HEK293 (cell line): Measurements from ENCODE around the gene UTP11.

ENCODE experiments used
- CTCF ChIA-PET: fragments of 350-600 bp; formaldehyde crosslinking; extraction: SDS; loops from one replicate; lab custom pipeline; 2021; ENCODE audit warnings: antibody characterized with exemption; lab: Yijun Ruan, JAX
- POLR2A ChIA-PET: fragments of 300-600 bp; formaldehyde crosslinking; extraction: SDS; loops from one replicate; lab custom pipeline; 2020; ENCODE audit warnings: antibody characterized with exemption, inconsistent platforms; lab: Yijun Ruan, JAX
- H3K27ac ChIP-seq: fragments of 200-500 bp; sonication (Bioruptor generic); 2 replicates; pipeline ENCODE4 v1.5.1; 2014; ENCODE audit warnings: low read depth, low read length, control low read depth, inconsistent platforms; ENCODE audit errors: extremely low read depth
- H3K36me3 ChIP-seq, 2 experiments: fragments of 200-500 bp in 1 of 2; sonication (Bioruptor generic) in 1 of 2; 1 replicate in 1 of 2; 2 replicates in 1 of 2; pipeline ENCODE4 v1.5.1; 2014 to 2017; ENCODE audit warnings: inconsistent platforms in 2 of 2, low read length in 2 of 2; ENCODE audit not compliant: control insufficient read depth in 2 of 2, insufficient read depth in 1 of 2
- H3K4me1 ChIP-seq: fragments of 200-500 bp; sonication (Bioruptor generic); 2 replicates; pipeline ENCODE4 v1.5.1; 2014; ENCODE audit warnings: mild to moderate bottlenecking, low read length, inconsistent platforms; ENCODE audit not compliant: control insufficient read depth, insufficient read depth
- H3K4me3 ChIP-seq: 2 replicates; pipeline ENCODE4 v1.5.1; 2011; ENCODE audit warnings: low read depth, mild to moderate bottlenecking, control low read depth, low read length, moderate library complexity
- H3K9me3 ChIP-seq: fragments of 200-500 bp; sonication (Bioruptor generic); 2 replicates; pipeline ENCODE4 v1.5.1; 2014; ENCODE audit warnings: low read depth, low read length, inconsistent platforms; ENCODE audit not compliant: control insufficient read depth, insufficient read depth
- KLF16 ChIP-seq: fragments of 450-650 bp; formaldehyde crosslinking; IDR thresholded peaks from 2 replicates; pipeline ENCODE4 v1.5.1; 2017; ENCODE audit warnings: missing biosample characterization, missing genetic modification characterization
- MEIS1 ChIP-seq: sonication (generic); formaldehyde crosslinking; IDR thresholded peaks from 2 replicates; pipeline ENCODE4 v1.8.1; 2022; ENCODE audit warnings: missing genetic modification reagents, mild to moderate bottlenecking, borderline replicate concordance
- OVOL3 ChIP-seq: fragments of 450-650 bp; formaldehyde crosslinking; IDR thresholded peaks from 2 replicates; pipeline ENCODE4 v1.5.1; 2016; ENCODE audit warnings: missing biosample characterization, missing genetic modification characterization
- SCRT1 ChIP-seq: fragments of 450-650 bp; formaldehyde crosslinking; IDR thresholded peaks from 2 replicates; pipeline ENCODE4 v1.5.1; 2016; ENCODE audit warnings: missing biosample characterization, missing genetic modification characterization, borderline replicate concordance
- SCRT2 ChIP-seq: fragments of 450-650 bp; formaldehyde crosslinking; IDR thresholded peaks from 2 replicates; pipeline ENCODE4 v1.5.1; 2016; ENCODE audit warnings: missing biosample characterization, missing genetic modification characterization
- TRIM28 ChIP-seq: IDR thresholded peaks from 2 replicates; pipeline ENCODE4 v1.6.1; 2011; ENCODE audit warnings: low read length, control low read depth, borderline replicate concordance
- YY2 ChIP-seq: fragments of 450-650 bp; formaldehyde crosslinking; IDR thresholded peaks from 2 replicates; pipeline ENCODE4 v1.5.1; 2016; ENCODE audit warnings: missing biosample characterization, missing genetic modification characterization
- ZFHX2 ChIP-seq: fragments of 450-650 bp; formaldehyde crosslinking; conservative IDR thresholded peaks from 2 replicates; pipeline ENCODE4 v1.5.1; 2016; ENCODE audit warnings: missing biosample characterization, missing genetic modification characterization
- ZNF114 ChIP-seq: fragments of 450-650 bp; formaldehyde crosslinking; IDR thresholded peaks from 2 replicates; pipeline ENCODE4 v1.5.0; 2017; ENCODE audit warnings: missing biosample characterization, missing genetic modification characterization
- ZNF19 ChIP-seq: fragments of 450-650 bp; formaldehyde crosslinking; IDR thresholded peaks from 2 replicates; pipeline ENCODE4; 2016; ENCODE audit warnings: missing biosample characterization, missing genetic modification characterization, low read depth
- ZNF211 ChIP-seq: fragments of 450-650 bp; formaldehyde crosslinking; IDR thresholded peaks from 2 replicates; pipeline ENCODE4 v1.5.1; 2016; ENCODE audit warnings: low read depth, missing biosample characterization, missing genetic modification characterization
- ZNF221 ChIP-seq: fragments of 450-650 bp; formaldehyde crosslinking; IDR thresholded peaks from 2 replicates; pipeline ENCODE4 v1.5.1; 2017; ENCODE audit warnings: missing biosample characterization, missing genetic modification characterization, borderline replicate concordance
- ZNF416 ChIP-seq: fragments of 450-650 bp; formaldehyde crosslinking; IDR thresholded peaks from 2 replicates; pipeline ENCODE4 v1.5.1; 2016; ENCODE audit warnings: missing biosample characterization, missing genetic modification characterization
- ZNF473 ChIP-seq: fragments of 450-650 bp; formaldehyde crosslinking; IDR thresholded peaks from 2 replicates; pipeline ENCODE4 v1.5.1; 2017; ENCODE audit warnings: missing biosample characterization, missing genetic modification characterization
- ZNF510 ChIP-seq: fragments of 450-650 bp; formaldehyde crosslinking; IDR thresholded peaks from 2 replicates; pipeline ENCODE4 v1.5.1; 2018; ENCODE audit warnings: mild to moderate bottlenecking, missing genetic modification characterization, missing biosample characterization; ENCODE audit not compliant: insufficient replicate concordance
- ZNF549 ChIP-seq: fragments of 450-650 bp; IDR thresholded peaks from 2 replicates; pipeline ENCODE4 v1.5.1; 2018; ENCODE audit warnings: missing biosample characterization, missing genetic modification characterization, mild to moderate bottlenecking, inconsistent platforms, moderate library complexity
- ZNF600 ChIP-seq: fragments of 450-650 bp; formaldehyde crosslinking; IDR thresholded peaks from 2 replicates; pipeline ENCODE4 v1.5.1; 2016; ENCODE audit warnings: missing biosample characterization, missing genetic modification characterization
- ZNF623 ChIP-seq: fragments of 450-650 bp; formaldehyde crosslinking; IDR thresholded peaks from 2 replicates; pipeline ENCODE4 v1.5.1; 2016; ENCODE audit warnings: missing biosample characterization, missing genetic modification characterization
- ZNF768 ChIP-seq: fragments of 450-650 bp; formaldehyde crosslinking; IDR thresholded peaks from 2 replicates; pipeline ENCODE4 v1.5.1; 2018; ENCODE audit warnings: missing biosample characterization, mild to moderate bottlenecking, missing genetic modification characterization
- ZNF837 ChIP-seq: fragments of 450-650 bp; formaldehyde crosslinking; IDR thresholded peaks from 2 replicates; pipeline ENCODE4 v1.5.1; 2016; ENCODE audit warnings: missing biosample characterization, missing genetic modification characterization
- TF ChIP-seq, protein P1 (sequence below): fragments of 450-650 bp; formaldehyde crosslinking; IDR thresholded peaks from 2 replicates; pipeline ENCODE4 v1.5.1; 2016; ENCODE audit warnings: missing biosample characterization, missing genetic modification characterization
- TF ChIP-seq, protein P2 (sequence below): fragments of 450-650 bp; formaldehyde crosslinking; IDR thresholded peaks from 2 replicates; pipeline ENCODE4 v1.5.1; 2016; ENCODE audit warnings: missing biosample characterization, missing genetic modification characterization
- TF ChIP-seq, protein P3 (sequence below): fragments of 450-650 bp; formaldehyde crosslinking; optimal IDR thresholded peaks from 2 replicates; pipeline ENCODE3; 2016; ENCODE audit warnings: missing biosample characterization, mild to moderate bottlenecking, missing genetic modification characterization
- TF ChIP-seq, protein P4 (sequence below): fragments of 450-650 bp; formaldehyde crosslinking; IDR thresholded peaks from 2 replicates; pipeline ENCODE4 v1.5.1; 2017; ENCODE audit warnings: missing biosample characterization, missing genetic modification characterization
- TF ChIP-seq, protein P5 (sequence below): fragments of 450-650 bp; formaldehyde crosslinking; IDR thresholded peaks from 2 replicates; pipeline ENCODE4 v1.5.1; 2016; ENCODE audit warnings: missing biosample characterization, missing genetic modification characterization, borderline replicate concordance

Gene UTP11

DNA sequence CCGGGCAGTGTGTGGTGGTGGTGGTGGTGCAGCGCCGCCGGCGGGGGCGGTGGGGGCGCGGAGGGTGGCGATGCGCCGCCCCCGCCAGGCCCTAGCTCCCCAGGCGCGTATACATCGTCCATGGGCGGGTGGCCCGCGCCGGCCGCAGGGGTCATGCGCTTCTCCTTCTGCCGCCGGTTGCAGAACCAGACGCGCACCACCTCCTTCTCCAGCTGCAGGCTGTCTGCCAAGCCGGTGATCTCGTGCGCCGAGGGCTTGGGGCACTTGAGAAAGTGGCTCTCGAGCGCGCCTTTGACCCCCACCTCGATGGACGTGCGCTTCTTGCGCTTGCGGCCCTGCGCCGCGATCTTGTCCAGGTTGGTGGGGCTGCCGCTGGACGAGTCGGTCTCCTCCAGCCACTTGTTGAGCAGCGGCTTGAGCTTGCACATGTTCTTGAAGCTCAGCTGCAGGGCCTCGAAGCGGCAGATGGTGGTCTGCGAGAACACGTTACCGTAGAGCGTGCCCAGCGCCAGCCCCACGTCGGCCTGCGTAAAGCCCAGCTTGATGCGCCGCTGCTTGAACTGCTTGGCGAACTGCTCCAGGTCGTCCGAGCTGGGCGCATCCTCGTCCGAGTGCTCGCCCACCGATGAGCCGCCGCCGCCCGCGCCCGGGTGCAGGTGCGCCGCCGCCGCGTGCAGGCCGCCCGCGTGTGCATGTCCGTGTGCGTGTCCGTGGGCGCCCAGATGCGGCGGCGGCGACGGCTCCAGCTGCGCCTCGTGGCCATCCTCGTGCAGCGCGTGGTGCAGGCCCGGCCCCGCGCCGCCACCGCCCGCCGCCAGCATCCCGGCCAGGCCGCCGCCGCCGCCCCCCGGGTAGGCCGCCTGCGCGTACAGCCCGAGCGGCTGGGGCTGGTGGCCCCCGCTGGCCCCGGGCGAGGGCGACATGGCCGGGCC is 33.1 kb downstream of the UTP11 start:
- Histone ChIP-seq H3K36me3 (no peaks in the 10 kb centered on the region), H3K9me3 (no peaks in the 10 kb centered on the region), H3K27ac (no peak overlapping the region; the same call in 1 of the 2 replicates), H3K4me3 (peak overlapping the region; percentile 15), H3K4me1 (no peaks in the 10 kb centered on the region)
- CTCF ChIA-PET: no interaction called here
- POLR2A ChIA-PET: no interaction called here
- TF ChIP-seq ZNF510 (no peak), YY2 (tag by site-specific recombination) (no peak), KLF16 (tag by site-specific recombination) (no peak), ZNF211 (tag by site-specific recombination) (no peak), ZFHX2 (tag by site-specific recombination) (peak; percentile 64), ZNF221 (tag by site-specific recombination) (no peak), ZNF19 (no peak), MEIS1 (no peak), SCRT2 (tag by site-specific recombination) (peak; percentile 92), TRIM28 (no peak), ZNF416 (tag by site-specific recombination) (no peak), ZNF549 (no peak), OVOL3 (tag by site-specific recombination) (no peak), ZNF768 (tag by site-specific recombination) (no peak), ZNF623 (tag by site-specific recombination) (no peak), SCRT1 (tag by site-specific recombination) (peak; percentile 84), ZNF473 (tag by site-specific recombination) (no peak), ZNF837 (tag by site-specific recombination) (no peak), ZNF114 (tag by site-specific recombination) (no peak), ZNF600 (tag by site-specific recombination) (no peak)
- TF ChIP-seq, protein P1, sequence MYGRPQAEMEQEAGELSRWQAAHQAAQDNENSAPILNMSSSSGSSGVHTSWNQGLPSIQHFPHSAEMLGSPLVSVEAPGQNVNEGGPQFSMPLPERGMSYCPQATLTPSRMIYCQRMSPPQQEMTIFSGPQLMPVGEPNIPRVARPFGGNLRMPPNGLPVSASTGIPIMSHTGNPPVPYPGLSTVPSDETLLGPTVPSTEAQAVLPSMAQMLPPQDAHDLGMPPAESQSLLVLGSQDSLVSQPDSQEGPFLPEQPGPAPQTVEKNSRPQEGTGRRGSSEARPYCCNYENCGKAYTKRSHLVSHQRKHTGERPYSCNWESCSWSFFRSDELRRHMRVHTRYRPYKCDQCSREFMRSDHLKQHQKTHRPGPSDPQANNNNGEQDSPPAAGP (tag by site-specific recombination): no peak
- TF ChIP-seq, protein P2, sequence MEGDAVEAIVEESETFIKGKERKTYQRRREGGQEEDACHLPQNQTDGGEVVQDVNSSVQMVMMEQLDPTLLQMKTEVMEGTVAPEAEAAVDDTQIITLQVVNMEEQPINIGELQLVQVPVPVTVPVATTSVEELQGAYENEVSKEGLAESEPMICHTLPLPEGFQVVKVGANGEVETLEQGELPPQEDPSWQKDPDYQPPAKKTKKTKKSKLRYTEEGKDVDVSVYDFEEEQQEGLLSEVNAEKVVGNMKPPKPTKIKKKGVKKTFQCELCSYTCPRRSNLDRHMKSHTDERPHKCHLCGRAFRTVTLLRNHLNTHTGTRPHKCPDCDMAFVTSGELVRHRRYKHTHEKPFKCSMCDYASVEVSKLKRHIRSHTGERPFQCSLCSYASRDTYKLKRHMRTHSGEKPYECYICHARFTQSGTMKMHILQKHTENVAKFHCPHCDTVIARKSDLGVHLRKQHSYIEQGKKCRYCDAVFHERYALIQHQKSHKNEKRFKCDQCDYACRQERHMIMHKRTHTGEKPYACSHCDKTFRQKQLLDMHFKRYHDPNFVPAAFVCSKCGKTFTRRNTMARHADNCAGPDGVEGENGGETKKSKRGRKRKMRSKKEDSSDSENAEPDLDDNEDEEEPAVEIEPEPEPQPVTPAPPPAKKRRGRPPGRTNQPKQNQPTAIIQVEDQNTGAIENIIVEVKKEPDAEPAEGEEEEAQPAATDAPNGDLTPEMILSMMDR (tag by site-specific recombination): no peak
- TF ChIP-seq, protein P3, sequence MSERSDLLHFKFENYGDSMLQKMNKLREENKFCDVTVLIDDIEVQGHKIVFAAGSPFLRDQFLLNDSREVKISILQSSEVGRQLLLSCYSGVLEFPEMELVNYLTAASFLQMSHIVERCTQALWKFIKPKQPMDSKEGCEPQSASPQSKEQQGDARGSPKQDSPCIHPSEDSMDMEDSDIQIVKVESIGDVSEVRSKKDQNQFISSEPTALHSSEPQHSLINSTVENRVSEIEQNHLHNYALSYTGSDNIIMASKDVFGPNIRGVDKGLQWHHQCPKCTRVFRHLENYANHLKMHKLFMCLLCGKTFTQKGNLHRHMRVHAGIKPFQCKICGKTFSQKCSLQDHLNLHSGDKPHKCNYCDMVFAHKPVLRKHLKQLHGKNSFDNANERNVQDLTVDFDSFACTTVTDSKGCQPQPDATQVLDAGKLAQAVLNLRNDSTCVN (tag by site-specific recombination): peak; percentile 36
- TF ChIP-seq, protein P4, sequence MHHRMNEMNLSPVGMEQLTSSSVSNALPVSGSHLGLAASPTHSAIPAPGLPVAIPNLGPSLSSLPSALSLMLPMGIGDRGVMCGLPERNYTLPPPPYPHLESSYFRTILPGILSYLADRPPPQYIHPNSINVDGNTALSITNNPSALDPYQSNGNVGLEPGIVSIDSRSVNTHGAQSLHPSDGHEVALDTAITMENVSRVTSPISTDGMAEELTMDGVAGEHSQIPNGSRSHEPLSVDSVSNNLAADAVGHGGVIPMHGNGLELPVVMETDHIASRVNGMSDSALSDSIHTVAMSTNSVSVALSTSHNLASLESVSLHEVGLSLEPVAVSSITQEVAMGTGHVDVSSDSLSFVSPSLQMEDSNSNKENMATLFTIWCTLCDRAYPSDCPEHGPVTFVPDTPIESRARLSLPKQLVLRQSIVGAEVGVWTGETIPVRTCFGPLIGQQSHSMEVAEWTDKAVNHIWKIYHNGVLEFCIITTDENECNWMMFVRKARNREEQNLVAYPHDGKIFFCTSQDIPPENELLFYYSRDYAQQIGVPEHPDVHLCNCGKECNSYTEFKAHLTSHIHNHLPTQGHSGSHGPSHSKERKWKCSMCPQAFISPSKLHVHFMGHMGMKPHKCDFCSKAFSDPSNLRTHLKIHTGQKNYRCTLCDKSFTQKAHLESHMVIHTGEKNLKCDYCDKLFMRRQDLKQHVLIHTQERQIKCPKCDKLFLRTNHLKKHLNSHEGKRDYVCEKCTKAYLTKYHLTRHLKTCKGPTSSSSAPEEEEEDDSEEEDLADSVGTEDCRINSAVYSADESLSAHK (tag by site-specific recombination): no peak
- TF ChIP-seq, protein P5, sequence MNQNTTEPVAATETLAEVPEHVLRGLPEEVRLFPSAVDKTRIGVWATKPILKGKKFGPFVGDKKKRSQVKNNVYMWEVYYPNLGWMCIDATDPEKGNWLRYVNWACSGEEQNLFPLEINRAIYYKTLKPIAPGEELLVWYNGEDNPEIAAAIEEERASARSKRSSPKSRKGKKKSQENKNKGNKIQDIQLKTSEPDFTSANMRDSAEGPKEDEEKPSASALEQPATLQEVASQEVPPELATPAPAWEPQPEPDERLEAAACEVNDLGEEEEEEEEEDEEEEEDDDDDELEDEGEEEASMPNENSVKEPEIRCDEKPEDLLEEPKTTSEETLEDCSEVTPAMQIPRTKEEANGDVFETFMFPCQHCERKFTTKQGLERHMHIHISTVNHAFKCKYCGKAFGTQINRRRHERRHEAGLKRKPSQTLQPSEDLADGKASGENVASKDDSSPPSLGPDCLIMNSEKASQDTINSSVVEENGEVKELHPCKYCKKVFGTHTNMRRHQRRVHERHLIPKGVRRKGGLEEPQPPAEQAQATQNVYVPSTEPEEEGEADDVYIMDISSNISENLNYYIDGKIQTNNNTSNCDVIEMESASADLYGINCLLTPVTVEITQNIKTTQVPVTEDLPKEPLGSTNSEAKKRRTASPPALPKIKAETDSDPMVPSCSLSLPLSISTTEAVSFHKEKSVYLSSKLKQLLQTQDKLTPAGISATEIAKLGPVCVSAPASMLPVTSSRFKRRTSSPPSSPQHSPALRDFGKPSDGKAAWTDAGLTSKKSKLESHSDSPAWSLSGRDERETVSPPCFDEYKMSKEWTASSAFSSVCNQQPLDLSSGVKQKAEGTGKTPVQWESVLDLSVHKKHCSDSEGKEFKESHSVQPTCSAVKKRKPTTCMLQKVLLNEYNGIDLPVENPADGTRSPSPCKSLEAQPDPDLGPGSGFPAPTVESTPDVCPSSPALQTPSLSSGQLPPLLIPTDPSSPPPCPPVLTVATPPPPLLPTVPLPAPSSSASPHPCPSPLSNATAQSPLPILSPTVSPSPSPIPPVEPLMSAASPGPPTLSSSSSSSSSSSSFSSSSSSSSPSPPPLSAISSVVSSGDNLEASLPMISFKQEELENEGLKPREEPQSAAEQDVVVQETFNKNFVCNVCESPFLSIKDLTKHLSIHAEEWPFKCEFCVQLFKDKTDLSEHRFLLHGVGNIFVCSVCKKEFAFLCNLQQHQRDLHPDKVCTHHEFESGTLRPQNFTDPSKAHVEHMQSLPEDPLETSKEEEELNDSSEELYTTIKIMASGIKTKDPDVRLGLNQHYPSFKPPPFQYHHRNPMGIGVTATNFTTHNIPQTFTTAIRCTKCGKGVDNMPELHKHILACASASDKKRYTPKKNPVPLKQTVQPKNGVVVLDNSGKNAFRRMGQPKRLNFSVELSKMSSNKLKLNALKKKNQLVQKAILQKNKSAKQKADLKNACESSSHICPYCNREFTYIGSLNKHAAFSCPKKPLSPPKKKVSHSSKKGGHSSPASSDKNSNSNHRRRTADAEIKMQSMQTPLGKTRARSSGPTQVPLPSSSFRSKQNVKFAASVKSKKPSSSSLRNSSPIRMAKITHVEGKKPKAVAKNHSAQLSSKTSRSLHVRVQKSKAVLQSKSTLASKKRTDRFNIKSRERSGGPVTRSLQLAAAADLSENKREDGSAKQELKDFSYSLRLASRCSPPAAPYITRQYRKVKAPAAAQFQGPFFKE: 0 out of 2 replicates have a peak, but pooled peaks have one; percentile 76
